Muscle of arm (tissue), 12 donors: ENCODE results near the gene FMN1. TPM values are rescaled to one million over a fixed set of nuclear protein-coding genes. Genes with fewer than 3 reads are reported as not detected.

Experiments
- DNase-seq: peaks from one replicate; pipeline ENCODE4 v3.0.0-alpha.2; 2013
- polyA plus RNA-seq, 12 donors: library from polyadenylated mRNA; unstranded; fragments of 120-200 nt; gene quantifications; one replicate each; pipeline ENCODE4 v1.2.1, GENCODE V29; 2013; ENCODE audit not compliant: insufficient read length in 12 of 12

Gene FMN1
- polyA plus RNA-seq, 12 donors = 1.2 to 4.2 (median 2.2) TPM; not detected in 1

- no peak for DNase-seq
Measured at GRCh38 chr15:32824777-32825176, 369.7 kb downstream of the FMN1 start.

DNA sequence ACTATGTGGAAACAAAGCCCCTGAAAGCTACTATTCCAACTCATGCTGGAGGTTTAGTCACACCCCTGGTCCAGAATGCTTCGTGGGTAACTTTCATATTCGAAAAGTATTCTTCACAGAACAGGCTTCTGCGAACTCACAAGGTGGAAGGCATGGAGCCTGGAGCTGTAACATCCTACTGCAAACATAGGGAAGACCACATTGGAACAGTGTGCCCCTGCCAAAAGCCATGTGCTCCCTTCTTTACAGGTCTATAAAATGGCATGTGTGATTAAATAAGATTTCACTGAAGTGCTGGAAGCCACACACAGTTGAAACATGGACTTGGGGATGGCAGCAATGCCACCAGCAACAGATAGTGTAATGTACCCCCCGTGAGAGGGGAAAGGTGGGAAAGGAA is 370.8 kb downstream of the FMN1 start:
- DNase-seq = no peak

DNA sequence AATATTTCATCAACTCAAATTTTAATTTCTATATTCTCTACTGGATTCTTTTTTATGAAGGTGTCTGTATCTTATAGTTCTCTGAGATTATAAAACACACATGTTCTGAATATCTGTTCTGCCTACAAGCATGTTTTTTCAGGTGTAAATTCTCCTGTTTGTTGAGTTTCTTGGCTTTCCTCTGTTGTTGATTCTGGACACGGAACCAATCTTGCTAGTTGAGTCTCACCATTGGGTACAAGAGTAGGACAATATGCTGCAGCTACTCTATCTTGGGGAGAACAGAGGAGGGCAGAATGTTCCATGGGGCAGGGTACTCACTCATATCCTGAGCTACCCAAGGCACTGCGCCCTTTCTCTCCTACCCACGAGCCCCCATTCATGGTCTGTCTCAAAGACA is 371.8 kb downstream of the FMN1 start:
- no peak for DNase-seq

GRCh38 chr15:32819448-32819847 is 375.1 kb downstream of the FMN1 start:
- no peak for DNase-seq

DNA sequence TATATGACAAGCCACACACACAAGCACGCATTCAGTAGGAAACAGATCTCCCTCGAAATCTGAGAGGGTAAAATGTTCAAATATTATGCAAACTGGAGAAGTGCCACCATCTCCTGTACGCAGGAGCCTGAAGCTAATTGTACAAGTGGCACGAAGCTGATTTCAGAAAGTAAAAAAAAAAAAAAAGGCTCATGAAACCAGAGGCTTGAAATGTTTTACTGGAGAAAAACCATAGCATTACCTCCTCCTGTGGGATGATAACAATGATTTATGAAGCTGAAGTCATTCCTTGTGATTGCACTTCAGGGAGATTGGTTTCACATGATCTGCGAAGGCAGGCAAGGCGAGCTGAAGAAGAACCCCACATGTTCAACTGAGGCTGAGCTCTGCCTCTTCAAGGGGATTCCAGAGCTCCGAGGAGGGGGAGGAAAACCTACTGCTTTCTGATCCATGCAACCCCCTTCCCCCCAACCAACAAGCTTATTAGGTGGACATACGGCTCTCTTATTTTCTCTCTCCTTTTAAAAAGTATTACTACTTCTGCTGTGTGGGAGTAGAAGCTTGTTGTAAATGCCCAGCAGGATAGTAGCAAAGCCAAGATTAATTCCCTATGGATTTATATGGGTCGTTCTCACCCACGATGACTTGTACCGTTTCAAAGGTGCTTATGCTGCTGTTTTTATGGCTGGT is 375.6 kb downstream of the FMN1 start:
- DNase-seq = no peak

DNA sequence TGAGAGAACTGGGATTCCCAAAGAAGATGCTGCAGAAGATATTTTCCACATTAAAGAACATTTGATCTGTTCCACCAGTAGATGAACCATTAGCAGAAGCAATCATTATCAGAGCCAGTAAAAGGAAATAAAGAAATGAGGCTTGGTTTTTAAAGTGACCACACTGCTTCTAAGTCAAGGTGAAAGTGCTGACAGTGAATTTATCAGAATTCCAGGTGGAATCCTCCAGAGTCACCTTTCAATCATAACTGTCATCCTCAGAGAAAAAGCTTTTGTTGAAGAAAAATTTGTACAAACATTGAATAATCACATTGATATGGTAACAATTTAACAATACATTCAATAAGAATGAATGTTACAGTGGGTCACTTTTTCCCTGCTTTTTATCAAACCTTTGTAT is 376.9 kb downstream of the FMN1 start:
- no peak for DNase-seq

DNA sequence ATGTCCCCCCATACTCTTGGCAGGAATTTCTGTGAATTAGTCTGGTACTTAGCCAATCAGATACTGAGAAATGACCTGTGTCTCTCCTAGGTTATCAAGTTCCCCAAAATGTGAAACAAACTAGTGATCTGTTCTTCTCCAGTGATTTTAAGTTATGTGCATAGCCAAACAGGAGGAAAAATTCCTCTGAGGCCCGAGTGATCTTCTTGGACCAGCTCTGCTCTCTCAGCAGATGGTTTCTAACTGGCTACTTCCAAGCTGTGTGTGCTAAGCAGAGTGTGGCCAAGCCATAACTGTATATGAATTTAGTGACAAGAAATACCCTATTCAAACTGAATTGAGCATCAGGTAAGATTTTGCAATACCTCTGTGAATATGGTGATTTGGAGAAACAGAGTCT is 387.2 kb downstream of the FMN1 start:
- no peak for DNase-seq

GRCh38 chr15:32803631-32804030 is 390.9 kb downstream of the FMN1 start:
- DNase-seq = no peak

DNA sequence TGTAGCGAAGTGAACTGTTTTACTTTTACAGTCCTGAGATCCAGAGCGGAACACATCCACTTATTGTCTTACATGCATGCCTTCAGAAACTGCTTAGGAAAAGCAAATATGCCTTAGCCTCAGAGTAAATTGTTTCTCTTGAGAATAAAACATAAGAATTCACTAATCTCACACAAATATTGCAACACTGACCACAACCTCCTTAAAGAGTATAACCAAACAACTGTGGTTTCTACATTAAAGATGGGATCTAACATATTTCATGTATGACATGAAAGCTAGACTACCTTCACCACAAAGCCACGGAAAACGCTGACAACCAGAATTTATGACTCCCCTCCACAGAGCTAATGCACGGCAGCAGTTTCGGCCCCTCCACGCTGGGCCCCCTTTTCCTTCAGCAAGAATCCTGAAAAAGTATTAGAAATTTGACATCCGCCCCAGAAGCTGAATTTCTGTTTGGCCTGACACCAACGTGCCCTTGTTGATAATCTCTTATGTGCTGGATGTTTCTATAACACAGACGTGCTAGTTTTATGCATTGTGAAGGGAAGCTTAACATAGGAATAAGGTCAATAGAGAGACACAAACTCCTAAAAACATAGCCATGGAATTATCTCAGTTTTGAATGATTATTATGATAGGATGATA is 392.1 kb downstream of the FMN1 start:
- DNase-seq = no peak

DNA sequence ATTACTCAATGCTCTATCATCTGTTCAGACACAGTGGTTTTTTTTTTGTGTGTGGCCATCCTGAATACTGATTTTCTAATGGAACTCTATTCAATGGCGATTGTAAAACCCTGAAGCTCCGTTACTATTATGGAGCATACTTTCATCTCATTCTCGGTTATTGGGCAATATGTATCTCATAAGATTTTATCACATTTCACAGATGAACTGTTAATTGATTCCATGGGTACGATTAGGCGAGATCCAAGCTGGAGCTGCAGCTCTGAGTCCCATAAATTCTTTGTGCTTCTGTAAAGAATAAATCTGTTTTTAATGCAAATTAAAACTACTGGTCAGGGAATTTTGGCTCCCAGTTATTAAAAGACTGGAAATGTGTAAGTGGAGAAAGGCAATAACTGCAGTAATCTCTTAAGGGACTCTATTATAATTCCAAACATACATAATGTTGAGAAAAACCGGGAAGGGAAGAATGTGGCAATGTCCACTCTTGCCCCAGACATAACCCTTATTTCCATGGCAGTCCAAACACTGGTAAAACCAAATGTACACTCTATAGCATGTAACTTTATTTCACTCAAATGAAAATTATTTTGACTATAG is 394.5 kb downstream of the FMN1 start:
- DNase-seq = no peak

DNA sequence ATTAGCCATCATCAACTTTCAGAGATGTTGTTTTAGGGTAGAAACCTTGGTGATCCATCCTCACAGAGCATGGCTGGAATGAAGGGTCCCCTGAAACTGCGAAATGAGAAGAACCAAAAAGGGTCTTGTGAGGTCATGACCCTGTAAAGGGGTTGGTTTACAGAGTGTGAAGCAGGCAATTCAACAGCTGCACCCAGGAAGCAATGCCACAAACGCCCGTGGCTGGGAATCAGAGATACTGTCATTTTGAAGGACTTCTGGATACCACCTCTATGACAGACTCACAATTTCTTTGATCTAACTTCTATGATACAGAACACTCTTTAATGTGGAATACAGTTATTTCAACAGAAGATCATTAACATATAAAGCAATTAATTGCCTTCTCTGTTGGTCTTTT is 397.7 kb downstream of the FMN1 start:
- no peak for DNase-seq

DNA sequence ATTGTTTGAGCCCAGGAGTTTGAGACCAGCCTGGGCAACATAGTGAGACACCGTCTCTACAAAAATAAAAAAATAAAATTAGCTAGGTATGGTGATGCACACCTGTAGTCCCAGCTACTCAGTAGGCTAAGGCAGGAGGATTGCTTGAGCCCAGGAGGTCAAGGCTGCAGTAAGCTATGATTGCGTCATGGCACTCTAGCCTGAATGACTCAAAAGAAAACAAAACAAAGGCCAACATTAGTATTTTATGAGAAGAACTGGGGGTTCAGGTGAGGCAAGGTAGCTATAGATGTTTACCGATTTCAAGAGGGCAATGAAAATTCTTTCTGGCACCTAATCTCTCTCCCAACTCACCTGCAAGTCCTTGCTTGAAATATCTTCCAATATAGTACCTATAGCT is 399.5 kb downstream of the FMN1 start:
- no peak for DNase-seq

GRCh38 chr15:32792436-32792835 is 402.1 kb downstream of the FMN1 start:
- no peak for DNase-seq

GRCh38 chr15:32790352-32790999 is 404.0 kb downstream of the FMN1 start:
- no peak for DNase-seq

- no peak for DNase-seq
Measured at GRCh38 chr15:32787949-32788348, 406.6 kb downstream of the FMN1 start.

DNA sequence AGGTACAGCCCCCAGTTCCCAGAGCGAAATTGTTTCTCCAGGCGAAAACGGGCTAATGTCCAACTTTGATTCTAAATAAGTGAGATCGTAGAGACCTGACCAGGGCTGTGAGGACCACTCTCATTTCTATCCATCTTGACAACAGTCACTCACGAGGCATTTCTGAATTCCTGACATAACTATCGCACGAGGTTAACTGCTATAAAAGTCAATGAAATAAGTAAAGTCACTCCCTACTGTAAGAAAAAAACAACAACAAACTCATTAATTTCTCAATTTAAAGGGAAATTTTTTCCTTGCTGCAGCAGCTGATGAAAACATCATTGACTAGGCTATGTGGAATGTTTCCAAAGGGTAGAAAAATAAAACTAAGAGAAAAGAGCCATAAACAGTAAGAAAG is 407.6 kb downstream of the FMN1 start:
- DNase-seq = no peak

DNA sequence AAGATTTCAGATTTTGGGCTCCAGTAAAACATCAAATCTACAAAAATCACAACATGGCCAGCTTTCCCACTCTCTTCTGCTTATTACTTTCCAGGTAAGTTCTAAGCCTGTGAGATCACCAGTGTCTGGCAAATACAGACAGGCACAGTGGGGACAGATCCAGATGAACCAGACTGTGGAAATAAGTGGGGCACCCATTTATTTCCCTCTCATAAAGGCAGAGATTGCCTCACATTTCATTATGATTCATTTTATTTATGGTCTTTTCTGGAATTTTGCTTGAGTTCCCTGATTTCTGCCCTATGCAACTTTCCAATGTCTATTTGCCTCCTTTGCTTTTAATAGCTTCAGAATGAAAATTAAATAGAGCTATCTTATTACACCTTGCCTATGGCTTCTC is 409.9 kb downstream of the FMN1 start:
- DNase-seq = no peak

DNA sequence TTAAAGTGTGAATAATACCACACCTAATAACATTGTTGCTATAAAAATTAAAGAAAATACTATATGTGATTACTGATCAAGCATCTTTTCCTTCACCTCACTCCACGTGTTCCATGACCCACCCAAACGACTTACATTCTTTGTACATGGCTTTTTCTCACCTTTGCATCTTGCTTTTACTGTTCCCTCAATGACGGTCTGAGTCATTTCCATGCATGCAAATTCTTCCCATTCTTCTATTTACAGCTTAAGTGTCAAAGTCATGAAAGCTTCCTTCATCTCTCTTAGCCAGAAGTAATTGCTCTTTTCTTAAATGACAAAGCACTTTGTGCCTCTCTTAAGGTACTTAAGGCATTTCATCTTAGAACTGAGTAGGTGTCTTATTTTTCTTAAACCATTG is 412.7 kb downstream of the FMN1 start:
- DNase-seq = no peak

GRCh38 chr15:32778391-32779176 is 415.9 kb downstream of the FMN1 start:
- no peak for DNase-seq

DNA sequence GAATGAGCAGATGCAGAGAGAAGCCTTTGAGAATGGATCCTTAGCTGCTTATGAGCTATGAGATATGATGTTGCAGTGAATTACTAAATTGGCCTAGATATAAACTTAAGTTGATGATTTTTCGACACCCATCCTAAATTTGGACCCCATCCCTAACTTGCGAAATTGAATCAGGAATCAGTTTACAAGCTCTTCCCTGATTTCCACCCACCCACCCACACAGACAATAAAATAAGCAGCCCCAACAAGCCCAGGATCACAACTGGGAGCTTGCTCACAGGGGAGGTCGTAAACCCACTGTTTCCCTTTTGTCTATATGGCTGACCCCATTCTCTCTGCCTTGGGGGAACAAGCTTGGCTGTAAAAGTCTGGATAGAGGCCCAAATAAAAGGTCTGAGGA is 419.4 kb downstream of the FMN1 start:
- DNase-seq = no peak

GRCh38 chr15:32774022-32774421 is 420.5 kb downstream of the FMN1 start:
- no peak for DNase-seq

DNA sequence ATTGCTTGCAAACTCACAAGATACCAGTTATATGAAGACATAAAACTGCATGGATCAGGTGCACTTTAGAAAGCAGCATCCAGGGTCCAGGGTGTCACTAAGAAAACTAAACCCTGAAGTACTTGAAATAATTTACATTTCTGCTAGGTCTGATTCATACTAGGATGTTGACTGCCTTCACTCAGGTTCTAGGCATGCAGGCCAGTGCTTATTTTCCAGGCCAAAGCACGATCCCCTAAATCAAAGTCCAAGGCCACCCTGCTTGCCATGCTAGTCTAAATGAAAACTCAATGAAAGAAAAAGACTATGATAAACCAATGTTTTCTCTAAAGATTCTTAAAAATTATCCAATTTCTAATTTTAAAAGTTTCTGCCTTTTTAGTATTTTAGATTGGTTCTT is 427.3 kb downstream of the FMN1 start:
- no peak for DNase-seq
